Neural progenitor cell (in vitro differentiated cells): ENCODE data around the gene TMEM184A. TPM values are rescaled to one million over a fixed set of nuclear protein-coding genes. Genes with fewer than 3 reads are reported as not detected.

Experiments used
- DNase-seq: peaks from one replicate; pipeline ENCODE4 v3.0.0-alpha.2; 2016; ENCODE audit warnings: low spot score
- H2AFZ ChIP-seq: fragments of 200-600 bp; sonication (generic); replicated peaks from 2 replicates; pipeline ENCODE4 v1.6.1; 2016; ENCODE audit warnings: antibody characterized with exemption
- H3F3A ChIP-seq: fragments of 200-600 bp; sonication (generic); 2 replicates; pipeline ENCODE4 v1.6.1; 2016; ENCODE audit warnings: antibody characterized with exemption, low read depth
- H3K27ac ChIP-seq: fragments of 200-600 bp; sonication (generic); 2 replicates; pipeline ENCODE4 v1.5.1; 2016; ENCODE audit warnings: mild to moderate bottlenecking
- H3K27me3 ChIP-seq: fragments of 200-600 bp; sonication (generic); 2 replicates; pipeline ENCODE4 v1.6.1; 2016; ENCODE audit warnings: mild to moderate bottlenecking, moderate library complexity
- H3K36me3 ChIP-seq: fragments of 200-600 bp; sonication (generic); 2 replicates; pipeline ENCODE4 v1.5.1; 2016
- H3K4me1 ChIP-seq: fragments of 200-600 bp; sonication (generic); 2 replicates; pipeline ENCODE4 v1.6.1; 2016; ENCODE audit warnings: mixed run types
- H3K4me2 ChIP-seq: fragments of 200-600 bp; sonication (generic); 2 replicates; pipeline ENCODE4 v1.6.1; 2016
- H3K4me3 ChIP-seq: fragments of 200-600 bp; sonication (generic); 2 replicates; pipeline ENCODE4 v1.5.1; 2016
- H3K79me2 ChIP-seq: fragments of 200-600 bp; sonication (generic); 2 replicates; pipeline ENCODE4 v1.6.1; 2016; ENCODE audit warnings: low read depth
- H3K9ac ChIP-seq: fragments of 200-600 bp; sonication (generic); 2 replicates; pipeline ENCODE4 v1.6.1; 2016
- H3K9me3 ChIP-seq: fragments of 200-600 bp; sonication (generic); 2 replicates; pipeline ENCODE4 v1.5.1; 2016; ENCODE audit warnings: low read depth
- H4K20me1 ChIP-seq: fragments of 200-600 bp; sonication (generic); 2 replicates; pipeline ENCODE4 v1.6.1; 2016; ENCODE audit warnings: low read depth
- H3K27ac Mint-ChIP-seq: 3 replicates; pipeline ENCODE4 v1.8.0; 2021; ENCODE audit warnings: mixed read lengths
- H3K27me3 Mint-ChIP-seq: 2 replicates; pipeline ENCODE4 v1.8.0; 2022; ENCODE audit warnings: low read depth, mild to moderate bottlenecking, inconsistent platforms, moderate library complexity, mixed read lengths; ENCODE audit not compliant: insufficient read depth
- H3K36me3 Mint-ChIP-seq: 3 replicates; pipeline ENCODE4 v1.8.0; 2021; ENCODE audit warnings: mixed read lengths
- H3K4me1 Mint-ChIP-seq: 3 replicates; pipeline ENCODE4 v1.8.0; 2021; ENCODE audit warnings: mixed read lengths
- H3K4me3 Mint-ChIP-seq: 3 replicates; pipeline ENCODE4 v1.8.0; 2021; ENCODE audit warnings: mild to moderate bottlenecking, moderate library complexity, mixed read lengths
- H3K9me3 Mint-ChIP-seq: 3 replicates; pipeline ENCODE4 v1.8.0; 2020; ENCODE audit warnings: mixed read lengths
- CTCF ChIP-seq: fragments of 200-600 bp; sonication (generic); IDR thresholded peaks from 2 replicates; pipeline ENCODE4 v1.5.1; 2017; ENCODE audit warnings: antibody characterized with exemption, mild to moderate bottlenecking
- EZH2 ChIP-seq: fragments of 200-600 bp; sonication (generic); IDR thresholded peaks from 2 replicates; pipeline ENCODE4 v1.6.1; 2017; ENCODE audit warnings: antibody characterized with exemption, mild to moderate bottlenecking, moderate library complexity
- EZH2phosphoT487 ChIP-seq: fragments of 200-600 bp; sonication (generic); IDR thresholded peaks from 2 replicates; pipeline ENCODE4 v1.6.1; 2017; ENCODE audit warnings: antibody characterized with exemption
- total RNA-seq: library from RNA; depleted of rRNA; stranded (reverse); fragments of >200 nt; gene quantifications from 2 replicates; pipeline ENCODE4 v1.2.3, GENCODE V29; 2015; ENCODE audit warnings: low replicate concordance

TMEM184A gene
- total RNA-seq, 1 donor from 2014 or later, result 0.17 TPM

- no peaks in the 10 kb centered on the region for H3F3A ChIP-seq
- no peaks in the 10 kb centered on the region for H3K36me3 Mint-ChIP-seq
- no peak overlapping the region for H3K4me3 ChIP-seq
- no peak overlapping the region for H3K27ac ChIP-seq
- H3K4me3 Mint-ChIP-seq, result no peak overlapping the region
- H3K27ac Mint-ChIP-seq, result no peak overlapping the region
- H4K20me1 ChIP-seq, result no peaks in the 10 kb centered on the region
- H2AFZ ChIP-seq, result no peak overlapping the region
- peaks cover 5% of the 10 kb centered on the region for H3K4me1 Mint-ChIP-seq
- no peaks in the 10 kb centered on the region for H3K36me3 ChIP-seq
- no peak for DNase-seq
- peaks cover 9% of the 10 kb centered on the region for H3K27me3 Mint-ChIP-seq
- H3K79me2 ChIP-seq, result no peaks in the 10 kb centered on the region
- H3K9ac ChIP-seq, result no peak overlapping the region
- no peaks in the 10 kb centered on the region for H3K27me3 ChIP-seq
- no peak overlapping the region for H3K4me2 ChIP-seq
- TF ChIP-seq CTCF (no peak), EZH2phosphoT487 (no peak), EZH2 (no peak)
- no peaks in the 10 kb centered on the region for H3K9me3 ChIP-seq
- no peaks in the 10 kb centered on the region for H3K4me1 ChIP-seq
- H3K9me3 Mint-ChIP-seq, result no peaks in the 10 kb centered on the region
Measured at GRCh38 chr7:1545417-1546246, 10.4 kb downstream of the TMEM184A start.

GRCh38 chr7:1544896-1545416 lies 11.0 kb downstream of the TMEM184A start:
- Mint-ChIP-seq H3K36me3 (no peaks in the 10 kb centered on the region), H3K9me3 (no peaks in the 10 kb centered on the region), H3K4me3 (no peak overlapping the region), H3K27ac (peak overlapping the region; percentile 57), H3K4me1 (peaks cover 5% of the 10 kb centered on the region), H3K27me3 (peaks cover 9% of the 10 kb centered on the region)
- H3F3A ChIP-seq, result no peaks in the 10 kb centered on the region
- no peaks in the 10 kb centered on the region for H4K20me1 ChIP-seq
- no peak overlapping the region for H3K4me3 ChIP-seq
- TF ChIP-seq EZH2phosphoT487, result no peak
- no peak for TF ChIP-seq CTCF
- no peak for TF ChIP-seq EZH2
- H2AFZ ChIP-seq, result no peak overlapping the region
- H3K79me2 ChIP-seq, result no peaks in the 10 kb centered on the region
- no peaks in the 10 kb centered on the region for H3K36me3 ChIP-seq
- no peaks in the 10 kb centered on the region for H3K9me3 ChIP-seq
- no peak overlapping the region for H3K27ac ChIP-seq
- no peak overlapping the region for H3K4me2 ChIP-seq
- H3K27me3 ChIP-seq, result no peaks in the 10 kb centered on the region
- no peak overlapping the region for H3K9ac ChIP-seq
- DNase-seq, result no peak
- no peaks in the 10 kb centered on the region for H3K4me1 ChIP-seq

DNA sequence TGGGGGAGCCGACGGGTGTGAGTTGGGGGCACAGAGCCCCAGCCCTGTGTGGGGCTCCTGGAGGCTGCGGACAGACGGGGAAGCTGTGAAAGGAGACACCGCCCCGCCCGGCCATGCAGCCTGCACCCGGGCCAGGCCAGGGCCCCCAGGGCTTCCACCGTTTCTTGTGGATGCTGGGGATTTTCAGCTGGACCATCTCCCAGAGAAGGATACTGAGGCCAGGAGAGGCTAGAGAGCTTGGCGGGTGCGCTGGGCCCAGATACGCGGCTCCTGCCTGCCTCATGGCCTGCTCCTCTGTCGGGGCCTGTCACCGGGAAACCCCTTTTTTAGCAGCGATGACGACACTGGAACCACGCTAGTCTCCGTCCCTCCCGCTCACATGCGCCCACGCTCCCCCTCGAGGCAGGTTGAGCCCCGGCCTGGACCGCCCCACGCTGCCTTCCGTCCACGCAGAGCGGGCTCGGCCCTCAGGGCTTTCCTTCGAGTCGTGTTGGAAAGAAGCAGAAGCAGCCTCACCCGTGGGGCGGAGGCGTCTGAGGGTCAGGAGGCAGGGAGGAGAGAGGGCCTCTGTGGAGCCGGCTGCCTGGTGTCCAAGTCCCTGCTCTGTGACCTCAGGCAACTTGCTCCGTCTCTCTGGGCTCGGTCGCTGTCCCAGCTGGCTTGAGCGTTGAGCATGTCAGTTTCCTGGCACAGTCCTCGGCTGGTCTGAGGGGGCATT lies 11.7 kb downstream of the TMEM184A start:
- H3K27me3 ChIP-seq, result no peaks in the 10 kb centered on the region
- H3K36me3 ChIP-seq, result no peaks in the 10 kb centered on the region
- no peak overlapping the region for H2AFZ ChIP-seq
- no peaks in the 10 kb centered on the region for H3K79me2 ChIP-seq
- Mint-ChIP-seq H3K4me1 (peaks cover 5% of the 10 kb centered on the region), H3K9me3 (no peaks in the 10 kb centered on the region), H3K27ac (peak overlapping the region; percentile 57), H3K27me3 (peaks cover 9% of the 10 kb centered on the region), H3K4me3 (no peak overlapping the region), H3K36me3 (no peaks in the 10 kb centered on the region)
- H3K27ac ChIP-seq, result no peak overlapping the region
- no peak overlapping the region for H3K4me3 ChIP-seq
- no peaks in the 10 kb centered on the region for H3K4me1 ChIP-seq
- DNase-seq, result no peak
- no peaks in the 10 kb centered on the region for H3F3A ChIP-seq
- TF ChIP-seq EZH2 (no peak), CTCF (no peak), EZH2phosphoT487 (no peak)
- no peaks in the 10 kb centered on the region for H3K9me3 ChIP-seq
- no peak overlapping the region for H3K9ac ChIP-seq
- no peaks in the 10 kb centered on the region for H4K20me1 ChIP-seq
- no peak overlapping the region for H3K4me2 ChIP-seq
